T-helper 22 cell (primary cell): ENCODE results near the gene OBSCN.

Source experiments
- DNase-seq: peaks from one replicate; pipeline ENCODE4 v3.0.0-alpha.2; 2020; ENCODE audit warnings: low read depth

The OBSCN gene

GRCh38 chr1:228403231-228403631, 195.4 kb downstream of the OBSCN start:
- no peak for DNase-seq

GRCh38 chr1:228404107-228404720, 196.4 kb downstream of the OBSCN start:
- DNase-seq = no peak

GRCh38 chr1:228405200-228405978, 197.5 kb downstream of the OBSCN start:
- no peak for DNase-seq

GRCh38 chr1:228405979-228406228, 198.1 kb downstream of the OBSCN start:
- no peak for DNase-seq

- no peak for DNase-seq
Measured at GRCh38 chr1:228407106-228408040, 199.5 kb downstream of the OBSCN start.

GRCh38 chr1:228408041-228408868, 200.4 kb downstream of the OBSCN start:
- no peak for DNase-seq

GRCh38 chr1:228408869-228409805, 201.3 kb downstream of the OBSCN start:
- DNase-seq = no peak

- DNase-seq = no peak
Measured at GRCh38 chr1:228410015-228410414, 202.2 kb downstream of the OBSCN start.

GRCh38 chr1:228410671-228411070, 202.8 kb downstream of the OBSCN start:
- no peak for DNase-seq

GRCh38 chr1:228411121-228411520, 203.3 kb downstream of the OBSCN start:
- no peak for DNase-seq

GRCh38 chr1:228411548-228412430, 203.9 kb downstream of the OBSCN start:
- DNase-seq = no peak

GRCh38 chr1:228413241-228414010, 205.6 kb downstream of the OBSCN start:
- no peak for DNase-seq

GRCh38 chr1:228414511-228415211, 206.8 kb downstream of the OBSCN start:
- DNase-seq = no peak

- DNase-seq = no peak
Measured at GRCh38 chr1:228415221-228415620, 207.4 kb downstream of the OBSCN start.

- no peak for DNase-seq
Measured at GRCh38 chr1:228415853-228416216, 208.0 kb downstream of the OBSCN start.

GRCh38 chr1:228416217-228416933, 208.5 kb downstream of the OBSCN start, which contains the start of gene TRIM17:
TSS of gene TRIM17 (minus strand) at chr1:228416861. CDS start at chr1:228415072, 1,789 bp downstream.
- DNase-seq = no peak

GRCh38 chr1:228417061-228417460, 209.2 kb downstream of the OBSCN start:
- no peak for DNase-seq
